Activated CD8-positive, alpha-beta memory T cell treated with anti-CD3 and anti-CD28 coated beads for 4 hours (primary cell): ENCODE data around the gene ARHGEF4.

Source experiments
- DNase-seq, 2 donors: peaks; one replicate each; pipeline ENCODE4 v3.0.0-alpha.2; 2020; ENCODE audit warnings: low read depth in 2 of 2

ARHGEF4 gene

GRCh38 chr2:130917006-130917688, 80.4 kb downstream of the ARHGEF4 start:
- no peak for DNase-seq

GRCh38 chr2:130918393-130918792, 81.7 kb downstream of the ARHGEF4 start:
- no peak for DNase-seq

- DNase-seq: no peak
Observed at GRCh38 chr2:130920415-130921163, 83.9 kb downstream of the ARHGEF4 start.

DNA sequence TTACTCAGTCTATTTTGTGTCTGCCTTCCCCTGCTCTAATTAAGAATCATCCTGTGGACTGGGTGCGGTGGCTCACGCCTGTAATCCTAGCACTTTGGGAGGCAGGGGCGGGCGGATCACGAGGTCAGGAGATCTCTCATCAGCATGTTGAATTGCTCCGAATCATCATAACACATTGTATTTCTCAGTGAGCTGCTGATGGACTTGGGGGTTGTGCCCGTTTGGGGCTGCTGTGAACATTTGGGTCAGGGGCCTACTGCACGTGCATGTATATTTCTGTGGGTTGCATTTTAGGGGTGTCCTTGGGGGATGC, 84.4 kb downstream of the ARHGEF4 start:
- no peak for DNase-seq

- no peak for DNase-seq
Observed at GRCh38 chr2:130922417-130922816, 85.7 kb downstream of the ARHGEF4 start.

- DNase-seq: no peak
Observed at GRCh38 chr2:130928385-130928784, 91.7 kb downstream of the ARHGEF4 start.

DNA sequence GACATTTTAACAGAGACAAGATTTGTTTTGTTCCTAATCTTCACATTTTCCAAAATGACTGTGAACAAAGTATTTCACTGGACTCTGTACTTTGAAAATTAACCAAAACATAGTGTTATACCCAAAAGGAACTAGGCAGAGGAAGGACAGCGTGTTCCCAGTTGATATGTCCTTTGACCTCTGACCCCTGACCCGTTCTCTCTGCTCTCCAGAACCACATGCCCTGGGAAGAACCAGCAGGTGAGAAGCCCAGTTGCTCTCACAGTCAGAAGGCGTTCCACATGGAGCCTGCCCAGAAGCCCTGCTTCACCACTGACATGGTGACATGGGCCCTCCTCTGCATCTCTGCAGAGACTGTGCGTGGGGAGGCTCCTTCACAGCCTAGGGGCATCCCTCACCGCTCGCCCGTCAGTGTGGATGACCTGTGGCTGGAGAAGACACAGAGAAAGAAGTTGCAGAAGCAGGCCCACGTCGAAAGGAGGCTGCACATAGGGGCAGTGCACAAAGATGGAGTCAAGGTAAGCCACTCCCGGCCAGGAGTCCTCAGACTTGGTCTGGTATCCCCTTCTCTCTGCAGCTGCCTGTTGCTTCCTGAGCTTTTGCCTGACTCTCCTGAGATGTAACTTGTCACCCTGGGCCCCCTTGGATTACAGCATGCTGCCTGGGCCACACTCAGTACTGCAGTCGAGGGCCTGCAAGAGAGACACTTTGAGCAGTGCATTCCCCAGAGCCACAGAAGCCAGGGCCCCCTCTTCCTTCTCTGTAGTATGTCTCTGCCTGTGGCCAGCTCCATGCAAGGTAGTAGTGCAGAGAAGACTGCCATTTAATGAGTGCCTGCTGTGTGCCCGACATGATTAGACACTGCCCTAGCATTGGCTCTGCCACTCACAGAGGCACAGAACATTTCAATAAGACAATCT, 94.3 kb downstream of the ARHGEF4 start:
- no peak for DNase-seq

- no peak for DNase-seq
Observed at GRCh38 chr2:130933501-130933900, 96.8 kb downstream of the ARHGEF4 start.

DNA sequence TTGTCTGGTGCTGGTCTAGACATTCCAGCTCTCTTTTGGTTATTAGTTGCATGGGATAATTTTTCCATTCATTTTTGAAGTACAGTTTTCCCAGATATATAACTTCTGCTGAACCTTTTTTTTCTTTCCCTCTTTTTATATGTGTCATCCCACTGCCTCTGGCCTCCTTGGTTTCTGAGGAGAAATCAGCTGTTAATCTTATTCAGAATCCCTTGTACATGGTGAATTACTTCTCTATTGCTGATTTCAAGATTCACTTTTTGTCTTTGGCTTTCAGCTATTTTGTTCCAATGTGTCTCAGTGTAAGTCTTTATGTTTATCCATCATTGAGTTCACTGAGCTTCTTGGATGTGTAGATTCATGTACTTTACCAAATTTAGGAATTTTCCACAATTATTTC, 99.7 kb downstream of the ARHGEF4 start:
- DNase-seq: no peak

DNA sequence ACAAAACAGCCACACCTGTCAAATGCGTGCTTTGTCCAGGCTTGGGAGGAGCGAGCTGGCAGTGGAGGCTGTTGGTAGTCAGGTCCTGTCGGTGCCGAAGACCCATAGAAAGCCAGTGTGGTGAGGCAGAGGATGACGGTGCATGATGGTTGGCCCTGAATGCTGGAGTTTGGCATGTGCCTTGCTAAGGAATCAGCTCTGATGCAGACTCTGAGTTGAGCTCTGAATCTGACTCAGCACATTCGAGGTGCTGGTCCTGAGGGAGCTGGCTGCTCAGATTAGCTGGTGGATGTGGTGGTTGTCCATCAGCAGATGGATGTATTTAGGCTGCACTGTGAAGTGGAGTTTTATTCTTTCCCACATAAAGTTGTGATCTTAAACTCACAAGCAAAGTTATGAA, 111.3 kb downstream of the ARHGEF4 start:
- DNase-seq: no peak

- no peak for DNase-seq
Observed at GRCh38 chr2:130949954-130950353, 113.2 kb downstream of the ARHGEF4 start.

DNA sequence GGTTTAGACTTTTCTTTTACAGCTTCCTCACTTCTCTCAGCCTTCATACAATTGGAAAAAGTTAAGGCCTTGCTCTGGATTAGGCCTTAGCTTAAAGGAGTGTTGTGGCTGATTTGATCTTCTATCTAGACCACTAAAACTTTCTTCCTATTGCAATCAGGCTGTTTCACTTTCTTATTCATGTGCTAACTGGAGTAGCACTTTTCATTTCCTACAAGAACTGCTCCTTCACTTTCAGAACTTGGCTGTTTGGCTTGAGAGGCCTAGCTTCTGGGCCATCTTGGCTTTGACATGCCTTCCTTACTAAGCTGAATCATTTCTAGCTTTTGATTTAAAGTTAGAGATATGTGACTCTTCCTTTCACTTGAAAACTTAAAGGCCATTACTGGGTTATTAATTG, 114.3 kb downstream of the ARHGEF4 start:
- DNase-seq: no peak

DNA sequence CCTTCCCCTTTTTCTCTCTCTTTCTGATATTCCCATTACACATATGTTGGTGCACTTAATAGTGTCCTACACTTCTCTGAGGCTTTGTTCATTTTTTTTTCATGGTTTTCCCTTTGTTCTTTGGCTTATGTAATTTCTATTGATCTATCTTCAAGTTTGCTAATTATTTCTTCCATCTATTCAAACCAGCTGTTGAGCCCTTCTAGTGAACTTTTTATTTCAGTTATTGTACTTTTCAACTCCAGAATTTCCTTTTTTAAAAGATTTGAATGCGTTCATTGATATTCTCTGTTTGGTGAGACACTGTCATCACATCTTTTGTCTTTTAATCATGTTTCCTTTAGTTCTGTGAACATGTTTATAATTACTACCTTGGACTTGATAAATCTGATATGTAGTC, 118.2 kb downstream of the ARHGEF4 start:
- no peak for DNase-seq

DNA sequence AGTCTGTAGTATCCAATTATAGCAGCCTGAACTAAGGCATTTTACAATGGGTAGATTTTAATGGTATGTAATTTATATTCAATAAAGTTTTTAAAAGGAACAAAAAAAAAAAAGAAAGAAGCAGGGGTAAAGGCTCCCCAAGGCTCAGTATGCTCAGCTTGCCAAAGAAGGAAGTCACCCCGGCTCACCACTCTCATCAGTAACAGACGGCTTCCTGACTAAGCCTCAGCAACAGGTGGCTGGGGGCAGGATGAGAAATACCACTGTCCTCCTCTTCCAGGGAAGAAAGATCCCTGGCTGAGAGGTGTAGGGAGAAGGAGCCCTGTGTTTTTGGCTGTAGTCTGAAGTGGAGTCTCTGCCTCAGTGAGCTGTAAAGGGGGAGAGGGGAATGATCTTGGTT, 121.2 kb downstream of the ARHGEF4 start:
- DNase-seq: no peak

DNA sequence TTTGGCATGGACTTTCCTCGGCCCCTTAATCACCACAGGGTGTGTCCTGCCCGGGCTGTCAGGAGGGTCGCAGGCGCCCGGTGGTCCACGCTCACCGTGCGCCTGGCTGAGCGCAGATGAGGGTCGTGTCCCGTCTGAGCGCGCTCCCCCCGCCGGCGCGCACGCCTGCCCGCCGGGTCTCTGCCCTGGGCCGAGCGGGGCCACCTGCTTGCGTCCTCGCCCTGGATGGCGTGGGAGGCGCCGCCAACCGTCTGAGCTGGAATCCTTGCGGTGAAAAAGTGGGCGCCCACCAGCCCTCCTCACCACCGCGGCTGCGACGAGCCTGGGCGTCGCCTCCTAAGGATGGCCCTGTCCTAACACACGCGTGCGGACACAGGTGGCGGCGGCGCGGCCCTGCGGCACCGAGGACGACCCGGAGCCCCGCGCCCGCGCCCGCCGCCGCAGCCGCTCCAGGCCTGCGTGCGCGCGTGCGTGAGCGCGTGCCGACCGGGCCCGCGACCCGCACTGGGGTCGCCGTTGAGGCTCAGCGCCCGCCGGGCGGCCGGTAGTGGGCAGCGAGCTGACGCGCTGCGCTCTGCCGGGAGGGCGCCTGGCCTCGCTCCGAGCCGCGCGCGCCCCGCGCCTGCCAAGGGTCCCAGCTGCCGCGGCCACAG, 126.6 kb downstream of the ARHGEF4 start:
- no peak for DNase-seq

DNA sequence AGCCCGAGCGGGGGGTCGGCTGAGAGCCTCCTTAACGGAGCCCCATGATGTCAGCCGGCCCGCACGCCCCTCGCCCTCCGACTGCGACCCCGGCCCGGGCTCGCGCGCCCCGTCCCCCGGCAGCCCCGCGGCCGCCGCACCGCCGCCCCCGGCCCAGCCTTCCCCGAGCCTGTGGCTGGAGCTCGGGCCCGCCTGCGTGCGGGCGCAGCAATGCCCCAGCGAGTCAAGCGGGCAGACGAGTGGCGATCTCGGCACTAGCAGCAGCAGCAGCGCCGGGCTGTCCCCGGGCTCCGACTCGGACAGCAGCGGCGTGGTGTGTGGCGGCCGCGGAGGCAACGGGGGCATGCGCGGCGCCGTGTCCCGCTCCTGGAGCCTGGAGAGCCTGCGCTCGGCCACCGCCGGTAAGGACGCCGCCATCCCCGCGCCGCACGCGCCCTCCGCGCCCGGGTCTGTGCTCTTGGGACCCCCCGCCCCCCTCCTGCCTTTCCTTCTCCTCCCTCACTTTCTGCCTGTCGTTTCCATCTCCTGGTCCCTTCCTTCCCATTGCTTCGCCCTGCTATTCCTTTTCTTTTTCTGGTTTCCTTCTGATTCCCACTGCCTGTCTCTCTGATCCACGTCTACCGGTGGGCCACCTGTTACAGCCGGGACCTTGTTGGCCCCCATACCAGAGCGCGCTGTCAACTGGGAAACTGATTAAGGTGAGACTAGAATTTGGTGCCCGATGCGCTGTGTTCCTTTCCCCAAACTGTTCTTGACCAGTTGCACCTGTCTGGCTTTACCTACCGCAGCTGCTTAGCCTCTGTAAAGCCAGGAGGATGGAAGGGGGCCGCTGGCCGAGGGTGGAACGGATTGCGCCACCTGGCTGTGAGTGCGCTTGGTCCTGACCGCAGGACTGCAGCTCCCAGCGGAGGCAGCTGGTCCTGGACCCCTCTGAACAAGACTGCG, 127.4 kb downstream of the ARHGEF4 start:
- DNase-seq: no peak

DNA sequence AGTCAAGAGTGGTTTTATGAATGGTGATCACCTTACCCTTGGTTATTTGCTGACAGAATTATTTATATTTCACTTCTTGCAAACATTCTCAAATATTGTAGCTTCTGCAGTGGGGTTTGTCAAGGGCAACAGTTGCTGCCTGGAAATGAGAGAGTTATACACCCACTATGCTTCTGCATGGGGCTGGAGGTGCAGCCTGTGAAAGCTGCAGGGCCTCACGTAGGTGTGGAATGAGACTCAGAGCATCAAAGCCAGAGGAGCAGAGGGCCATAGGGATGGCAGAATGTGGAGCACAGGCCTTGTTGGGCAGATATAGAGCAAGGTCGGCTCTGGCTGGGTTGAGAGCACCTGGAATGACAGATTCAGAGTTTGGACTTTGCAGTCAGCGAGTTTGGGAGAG, 128.2 kb downstream of the ARHGEF4 start:
- DNase-seq: no peak

DNA sequence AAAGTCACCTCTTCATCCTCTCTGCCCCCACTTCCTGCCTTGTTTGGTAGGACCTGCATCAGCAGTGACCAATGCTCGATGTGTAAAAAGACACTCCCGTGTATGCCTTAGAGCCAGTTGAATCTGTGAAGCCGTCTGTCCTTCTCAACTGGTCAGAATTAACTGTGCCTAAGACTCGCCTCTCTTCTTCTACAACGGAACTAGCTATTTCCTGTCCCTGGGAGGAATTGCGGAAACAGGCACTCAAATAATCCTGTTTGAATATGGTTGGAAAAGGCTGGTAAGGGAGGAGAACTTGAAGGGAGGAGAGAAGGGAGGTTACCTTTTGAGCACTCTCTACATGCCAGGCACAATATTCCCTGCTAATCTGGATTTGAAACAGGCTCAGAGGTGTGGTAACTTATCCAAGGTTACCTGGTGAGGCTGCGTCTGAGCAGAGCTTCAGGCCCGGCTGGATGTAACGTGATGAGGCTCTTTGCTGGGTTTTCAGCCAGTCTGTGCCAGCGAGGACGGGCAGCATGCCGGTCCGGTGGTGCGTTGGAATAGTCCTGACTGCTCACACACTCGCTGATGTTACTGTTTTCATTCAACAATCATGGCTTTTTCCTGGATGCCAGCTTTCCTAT, 129.5 kb downstream of the ARHGEF4 start:
- DNase-seq: no peak

GRCh38 chr2:130966775-130967490, 130.2 kb downstream of the ARHGEF4 start:
- no peak for DNase-seq

DNA sequence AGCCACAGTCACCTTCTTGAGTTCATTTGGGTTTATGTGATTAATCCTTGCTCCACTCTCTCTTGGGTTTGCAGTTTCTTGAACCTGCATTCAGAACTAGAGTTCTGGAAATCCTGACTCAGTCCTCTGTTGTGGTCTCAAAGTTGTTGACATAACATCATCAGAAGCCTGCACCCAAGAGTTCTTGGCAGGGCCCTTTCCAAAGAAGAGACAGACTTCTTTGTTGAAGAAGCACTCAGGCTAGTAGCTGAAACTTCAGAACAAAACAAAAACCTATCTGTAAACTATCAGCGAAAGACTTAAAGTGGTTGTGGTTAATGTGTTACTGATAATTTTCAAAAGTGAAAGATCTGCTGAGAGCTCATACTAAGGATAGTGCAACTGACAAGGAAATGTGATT, 135.7 kb downstream of the ARHGEF4 start:
- DNase-seq: no peak
